ENCODE results near the gene PDCD1LG2.

DNA sequence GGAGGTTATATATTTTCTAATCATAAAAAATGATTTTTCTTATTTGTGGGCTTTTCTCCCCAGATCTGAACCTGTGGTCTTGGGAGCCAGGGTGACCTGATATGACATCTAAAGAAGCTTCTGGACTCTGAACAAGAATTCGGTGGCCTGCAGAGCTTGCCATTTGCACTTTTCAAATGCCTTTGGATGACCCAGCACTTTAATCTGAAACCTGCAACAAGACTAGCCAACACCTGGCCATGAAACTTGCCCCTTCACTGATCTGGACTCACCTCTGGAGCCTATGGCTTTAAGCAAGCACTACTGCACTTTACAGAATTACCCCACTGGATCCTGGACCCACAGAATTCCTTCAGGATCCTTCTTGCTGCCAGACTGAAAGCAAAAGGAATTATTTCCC is 59.6 kb downstream of the PDCD1LG2 start:
- TF ChIP-seq, protein P1, sequence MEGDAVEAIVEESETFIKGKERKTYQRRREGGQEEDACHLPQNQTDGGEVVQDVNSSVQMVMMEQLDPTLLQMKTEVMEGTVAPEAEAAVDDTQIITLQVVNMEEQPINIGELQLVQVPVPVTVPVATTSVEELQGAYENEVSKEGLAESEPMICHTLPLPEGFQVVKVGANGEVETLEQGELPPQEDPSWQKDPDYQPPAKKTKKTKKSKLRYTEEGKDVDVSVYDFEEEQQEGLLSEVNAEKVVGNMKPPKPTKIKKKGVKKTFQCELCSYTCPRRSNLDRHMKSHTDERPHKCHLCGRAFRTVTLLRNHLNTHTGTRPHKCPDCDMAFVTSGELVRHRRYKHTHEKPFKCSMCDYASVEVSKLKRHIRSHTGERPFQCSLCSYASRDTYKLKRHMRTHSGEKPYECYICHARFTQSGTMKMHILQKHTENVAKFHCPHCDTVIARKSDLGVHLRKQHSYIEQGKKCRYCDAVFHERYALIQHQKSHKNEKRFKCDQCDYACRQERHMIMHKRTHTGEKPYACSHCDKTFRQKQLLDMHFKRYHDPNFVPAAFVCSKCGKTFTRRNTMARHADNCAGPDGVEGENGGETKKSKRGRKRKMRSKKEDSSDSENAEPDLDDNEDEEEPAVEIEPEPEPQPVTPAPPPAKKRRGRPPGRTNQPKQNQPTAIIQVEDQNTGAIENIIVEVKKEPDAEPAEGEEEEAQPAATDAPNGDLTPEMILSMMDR (IDR thresholded peaks at IDR 0.05) = no peak
- TF ChIP-seq POLR2A (IDR thresholded peaks at IDR 0.05) = no peak

All from right lobe of liver (tissue), 4 donors.